ENCODE results near the gene NEK6.

NEK6 gene

DNA sequence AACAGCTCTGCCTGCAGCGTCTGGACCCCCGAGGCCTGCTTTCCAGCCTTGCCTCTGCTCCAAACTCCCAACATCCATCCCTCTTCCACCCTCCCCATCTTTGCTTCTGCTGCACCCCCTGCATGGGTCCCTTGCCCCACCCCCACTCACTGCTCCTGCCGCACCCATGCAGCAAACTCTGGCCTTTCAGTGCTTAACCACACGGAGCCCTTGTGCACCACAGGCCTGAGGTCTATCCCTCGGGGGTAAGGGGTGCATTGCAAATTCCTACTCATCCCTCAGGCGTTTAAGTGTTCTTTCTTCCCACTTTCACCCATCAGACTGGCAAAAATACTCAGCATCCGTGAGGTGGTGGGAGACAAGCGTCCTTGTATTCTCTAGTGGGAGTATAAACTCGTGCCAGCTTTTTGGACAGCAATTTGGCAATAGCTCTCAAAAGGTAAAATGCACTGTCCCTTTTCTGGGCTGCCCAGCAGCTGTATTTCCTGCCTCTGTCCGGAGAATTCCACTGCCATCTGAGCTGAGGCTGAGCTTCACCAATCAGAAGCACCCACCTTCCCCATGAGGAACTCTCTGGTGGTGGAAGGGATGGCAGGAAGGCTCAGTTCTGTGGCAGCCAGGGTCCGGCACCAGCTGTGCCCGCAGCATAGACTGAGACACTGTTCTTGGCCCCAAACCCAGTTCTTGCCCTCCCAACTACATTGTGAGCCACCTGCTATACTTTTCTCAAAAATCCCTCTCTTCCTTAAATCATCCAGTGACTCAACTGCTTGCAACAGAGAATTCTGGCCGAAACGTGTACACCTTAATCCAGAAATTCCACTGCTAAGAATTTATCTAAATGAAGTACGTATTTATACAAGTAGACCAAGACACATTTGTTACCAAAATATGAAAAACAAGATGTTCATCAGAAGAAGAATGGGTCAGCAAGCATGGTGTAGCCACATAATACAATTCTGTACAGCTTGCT, 142.5 kb downstream of the NEK6 start:
- TF ChIP-seq EP300 (IDR thresholded peaks at IDR 0.05; ENCODE audit: borderline replicate concordance) = no peak
- TF ChIP-seq TEAD4 (IDR thresholded peaks at IDR 0.05) = no peak
- TF ChIP-seq MAX (IDR thresholded peaks at IDR 0.05) = no peak

Data from Ishikawa (cell line).